Keratinocyte (primary cell): ENCODE measurements around the gene MRPL28. TPM values are rescaled to one million over a fixed set of nuclear protein-coding genes. Genes with fewer than 3 reads are reported as not detected.

Experiments
- DNase-seq: peaks from one replicate; pipeline ENCODE4 v3.0.0-alpha.2; 2011; ENCODE audit warnings: low read depth, missing footprints, low spot score
- FAIRE-seq: peaks from 2 replicates; lab custom pipeline; 2011; peaks lifted over from hg19 to GRCh38; lab: Jason Lieb, UNC
- H2AFZ ChIP-seq: 2 replicates; pipeline ENCODE4 v1.6.0; 2012; ENCODE audit warnings: low read length, control low read depth, inconsistent platforms; ENCODE audit not compliant: control insufficient read depth
- H3K27ac ChIP-seq: 2 replicates; pipeline ENCODE4 v1.5.1; 2011; ENCODE audit warnings: low read length; ENCODE audit not compliant: control insufficient read depth, insufficient read depth
- H3K27me3 ChIP-seq: 3 replicates; pipeline ENCODE4 v1.6.0; 2011; ENCODE audit warnings: low read length; ENCODE audit not compliant: control insufficient read depth, insufficient read depth; ENCODE audit errors: extremely low read depth
- H3K36me3 ChIP-seq, 2 experiments: 2 replicates in 1 of 2; 3 replicates in 1 of 2; pipeline ENCODE4 v1.5.1; 2011; ENCODE audit warnings: low read length in 2 of 2, mild to moderate bottlenecking in 1 of 2; ENCODE audit not compliant: control insufficient read depth in 2 of 2, insufficient read depth in 2 of 2; ENCODE audit errors: extremely low read depth in 1 of 2
- H3K4me1 ChIP-seq: 3 replicates; pipeline ENCODE4 v1.5.1; 2011; ENCODE audit warnings: low read length; ENCODE audit not compliant: control insufficient read depth, insufficient read depth; ENCODE audit errors: extremely low read depth
- H3K4me2 ChIP-seq: 3 replicates; pipeline ENCODE4 v1.6.0; 2011; ENCODE audit warnings: low read depth, low read length; ENCODE audit not compliant: control insufficient read depth, insufficient read depth; ENCODE audit errors: extremely low read depth
- H3K4me3 ChIP-seq, 3 experiments: fragments of 200-600 bp in 1 of 3; sonication (generic) in 1 of 3; 2 replicates in 2 of 3; 3 replicates in 1 of 3; pipeline ENCODE4 v1.5.1; 2011 to 2016; ENCODE audit warnings: low read length in 3 of 3, mild to moderate bottlenecking in 3 of 3, control low read depth in 2 of 3, inconsistent platforms in 1 of 3, low read depth in 1 of 3, mixed read lengths in 1 of 3, mixed run types in 1 of 3, moderate library complexity in 1 of 3; ENCODE audit not compliant: control insufficient read depth in 2 of 3, insufficient read depth in 2 of 3; ENCODE audit errors: extremely low read depth in 1 of 3
- H3K79me2 ChIP-seq: 2 replicates; pipeline ENCODE4 v1.6.0; 2012; ENCODE audit warnings: low read length; ENCODE audit not compliant: control insufficient read depth, insufficient read depth
- H3K9ac ChIP-seq: 3 replicates; pipeline ENCODE4 v1.6.0; 2011; ENCODE audit warnings: low read length; ENCODE audit not compliant: control insufficient read depth, insufficient read depth; ENCODE audit errors: extremely low read depth
- H3K9me1 ChIP-seq: 3 replicates; pipeline ENCODE4 v1.6.0; 2011; ENCODE audit warnings: low read length; ENCODE audit not compliant: control insufficient read depth, insufficient read depth; ENCODE audit errors: extremely low read depth
- H3K9me3 ChIP-seq: 2 replicates; pipeline ENCODE4 v1.5.1; 2012; ENCODE audit warnings: low read depth, low read length; ENCODE audit not compliant: control insufficient read depth
- H4K20me1 ChIP-seq: 3 replicates; pipeline ENCODE4 v1.6.0; 2011; ENCODE audit warnings: low read length; ENCODE audit not compliant: control insufficient read depth, insufficient read depth; ENCODE audit errors: extremely low read depth
- CTCF ChIP-seq, 3 experiments: IDR thresholded peaks in 1 of 3; conservative IDR thresholded peaks in 1 of 3; optimal IDR thresholded peaks in 1 of 3; 2 replicates in 2 of 3; 3 replicates in 1 of 3; pipeline versions ENCODE3 to v1.5.1; 2011; ENCODE audit warnings: low read length in 3 of 3, mild to moderate bottlenecking in 3 of 3, moderate library complexity in 2 of 3, control low read depth in 1 of 3, inconsistent platforms in 1 of 3; ENCODE audit not compliant: insufficient read depth in 2 of 3; ENCODE audit errors: extremely low read depth in 1 of 3
- EZH2 ChIP-seq: IDR thresholded peaks from one replicate; pipeline ENCODE4 v1.6.1; 2012; ENCODE audit warnings: inconsistent platforms, mild to moderate bottlenecking, low read length, moderate library complexity
- dilution Hi-C: fragments of 300-500 bp; cut with MboI; formaldehyde crosslinking; loops from one replicate; pipeline ENCODE4 v1.7.0; 2020; ENCODE audit warnings: low sequenced_read_pairs; ENCODE audit not compliant: extremely low pct_ligation_motif_present
- polyA plus RNA-seq, 5 experiments: library from polyadenylated mRNA; depleted of rRNA in 3 of 5; stranded (reverse) in 3 of 5; stranded (forward) in 1 of 5; unstranded in 1 of 5; fragments of >200 nt; gene quantifications; 1 replicate in 1 of 5; 2 replicates in 3 of 5; 3 replicates in 1 of 5; pipeline versions ENCODE4 v1.2.1 to v1.2.3, GENCODE V29; 2011 to 2012; ENCODE audit warnings: missing spikeins in 2 of 5, low read depth in 1 of 5, low replicate concordance in 1 of 5

Gene MRPL28
- polyA plus RNA-seq, 1 donor (not counting 4 experiments of a cell fraction or from before 2014, with no cell fraction given) = 115 TPM

- peaks cover 9% of the 10 kb centered on the region for H3K27me3 ChIP-seq
- no peak overlapping the region for H3K9ac ChIP-seq
- dilution Hi-C loops = no loop called here
- no peaks in the 10 kb centered on the region for H3K79me2 ChIP-seq
- FAIRE-seq = no peak
- H3K4me1 ChIP-seq = no peaks in the 10 kb centered on the region
- no peak overlapping the region for H3K4me2 ChIP-seq
- no peak overlapping the region for H3K27ac ChIP-seq
- DNase-seq = no peak
- H3K9me3 ChIP-seq = no peaks in the 10 kb centered on the region
- no peaks in the 10 kb centered on the region for H3K36me3 ChIP-seq
- no peaks in the 10 kb centered on the region for H3K9me1 ChIP-seq
- TF ChIP-seq EZH2 (no peak), CTCF (optimal IDR thresholded peaks at IDR 0.05 in 1 of 3, IDR thresholded peaks at IDR 0.05 in 1 of 3, conservative IDR thresholded peaks at IDR 0.05 in 1 of 3; ENCODE audit: extremely low read depth in 1 of 3, insufficient read depth in 2 of 3, low read length in 3 of 3) (no peak)
- no peak overlapping the region for H3K4me3 ChIP-seq
- H2AFZ ChIP-seq = no peak overlapping the region
- no peaks in the 10 kb centered on the region for H4K20me1 ChIP-seq
These were observed 9.5 kb downstream of the MRPL28 start for GRCh38 chr16:360698-361336.

DNA sequence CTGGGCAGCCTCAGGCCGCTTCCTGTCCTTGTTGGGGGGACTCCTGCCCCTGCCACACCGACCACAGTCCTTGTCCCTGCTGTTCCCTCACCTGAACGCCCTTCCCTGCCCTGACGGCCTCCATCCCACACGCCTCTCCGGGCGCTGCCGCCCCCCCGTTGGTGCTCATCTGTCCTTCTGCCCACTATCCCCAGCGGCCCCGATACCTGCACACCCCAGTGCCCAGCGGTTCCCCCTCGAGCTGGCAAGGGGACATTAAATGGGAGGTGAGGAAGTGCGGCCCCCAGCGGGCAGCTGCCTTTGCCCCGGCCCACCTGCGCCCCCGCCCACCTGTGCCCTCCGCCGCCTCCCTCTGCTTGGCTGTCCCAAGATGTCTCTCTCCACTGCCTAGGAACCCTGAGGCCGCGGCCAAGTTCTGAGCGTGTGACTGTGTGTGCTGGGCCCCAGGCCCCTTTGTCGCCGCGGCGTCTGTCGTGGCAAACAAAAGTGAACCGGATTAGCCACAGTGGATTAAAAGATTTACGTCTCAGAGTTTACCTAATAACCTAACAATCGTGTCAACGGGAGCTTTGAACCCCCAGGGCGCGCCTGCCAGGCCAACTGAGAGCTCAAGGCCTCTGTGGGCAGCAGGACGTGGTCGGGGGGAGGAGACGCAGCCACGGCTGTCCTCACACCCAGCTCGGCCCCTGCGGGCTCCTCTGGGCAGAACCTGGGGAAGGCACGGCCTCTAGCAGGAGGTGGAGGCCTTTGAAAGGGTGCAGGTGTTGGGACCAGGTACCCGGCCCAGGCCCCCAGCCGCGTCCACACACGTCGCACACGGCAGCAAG, 10.3 kb downstream of the MRPL28 start:
- no peak overlapping the region for H3K9ac ChIP-seq
- dilution Hi-C loops = no loop called here
- H3K36me3 ChIP-seq = no peaks in the 10 kb centered on the region
- no peak overlapping the region for H2AFZ ChIP-seq
- FAIRE-seq (no peak), DNase-seq (no peak)
- no peak overlapping the region for H3K4me2 ChIP-seq
- no peaks in the 10 kb centered on the region for H4K20me1 ChIP-seq
- peaks cover 9% of the 10 kb centered on the region for H3K27me3 ChIP-seq
- H3K9me3 ChIP-seq = no peaks in the 10 kb centered on the region
- no peak overlapping the region for H3K27ac ChIP-seq
- H3K79me2 ChIP-seq = no peaks in the 10 kb centered on the region
- H3K4me3 ChIP-seq = no peak overlapping the region
- H3K9me1 ChIP-seq = no peaks in the 10 kb centered on the region
- H3K4me1 ChIP-seq = no peaks in the 10 kb centered on the region
- TF ChIP-seq EZH2 = no peak
- no peak for TF ChIP-seq CTCF (optimal IDR thresholded peaks at IDR 0.05 in 1 of 3, IDR thresholded peaks at IDR 0.05 in 1 of 3, conservative IDR thresholded peaks at IDR 0.05 in 1 of 3; ENCODE audit: extremely low read depth in 1 of 3, insufficient read depth in 2 of 3, low read length in 3 of 3)
